ENCODE results near the gene FSCN2.

The FSCN2 gene

GRCh38 chr17:81575836-81576235 lies 47.7 kb downstream of the FSCN2 start:
- no peak for DNase-seq (ENCODE audit: extremely low spot score)
- ChIA-PET POLR2A (no interaction called here), CTCF (interaction anchor here (1.3 to 4.8 kb wide), 2 partner anchors 14 to 25 kb away, joined by 3 to 18 read pairs; no protein-coding TSS in a partner anchor)
- TF ChIP-seq CTCF (IDR thresholded peaks at IDR 0.05; ENCODE audit: control extremely low read depth, extremely low read depth, low read depth, missing control alignments) = no peak

GRCh38 chr17:81576621-81577277 lies 48.6 kb downstream of the FSCN2 start:
- POLR2A ChIA-PET = interaction anchor here (0.6 kb wide), 1 partner anchor 14 kb away, joined by 3 read pairs; no protein-coding TSS in a partner anchor

GRCh38 chr17:81577278-81578000 lies 49.3 kb downstream of the FSCN2 start:
- no peak for TF ChIP-seq CTCF (IDR thresholded peaks at IDR 0.05; ENCODE audit: control extremely low read depth, extremely low read depth, low read depth, missing control alignments)
- CTCF ChIA-PET = interaction anchor here (1.3 to 4.8 kb wide), 3 partner anchors 10 to 24 kb away, joined by 3 to 18 read pairs (median 4); no protein-coding TSS in a partner anchor
- no peak for DNase-seq (ENCODE audit: extremely low spot score)
- POLR2A ChIA-PET = interaction anchor here (0.6 kb wide), 1 partner anchor 14 kb away, joined by 3 read pairs; no protein-coding TSS in a partner anchor

More at GRCh38 chr17:81576621-81577277, 48.6 kb downstream of the FSCN2 start:
- DNase-seq (ENCODE audit: extremely low spot score) = no peak
- no peak for TF ChIP-seq CTCF (IDR thresholded peaks at IDR 0.05; ENCODE audit: control extremely low read depth, extremely low read depth, low read depth, missing control alignments)
- CTCF ChIA-PET = interaction anchor here (1.3 to 4.8 kb wide), 3 partner anchors 9 to 25 kb away, joined by 3 to 18 read pairs (median 4); no protein-coding TSS in a partner anchor

- POLR2A ChIA-PET = no interaction called here
- CTCF ChIA-PET = interaction anchor here (1.5 to 4.8 kb wide), 2 partner anchors 10 to 23 kb away, joined by 4 to 18 read pairs; no protein-coding TSS in a partner anchor
- no peak for TF ChIP-seq CTCF (IDR thresholded peaks at IDR 0.05; ENCODE audit: control extremely low read depth, extremely low read depth, low read depth, missing control alignments)
- DNase-seq (ENCODE audit: extremely low spot score) = no peak
Measured at GRCh38 chr17:81578038-81578441, 49.9 kb downstream of the FSCN2 start.

- CTCF ChIA-PET = interaction anchor here (1.1 to 2.4 kb wide), 4 partner anchors 12 to 24 kb away, joined by 4 to 11 read pairs (median 4); no protein-coding TSS in a partner anchor
- POLR2A ChIA-PET = no interaction called here
- TF ChIP-seq CTCF (IDR thresholded peaks at IDR 0.05; ENCODE audit: control extremely low read depth, extremely low read depth, low read depth, missing control alignments) = no peak
- DNase-seq (ENCODE audit: extremely low spot score) = no peak
Measured at GRCh38 chr17:81578561-81579225, 50.5 kb downstream of the FSCN2 start.

GRCh38 chr17:81579298-81579697 lies 51.1 kb downstream of the FSCN2 start:
- no peak for TF ChIP-seq CTCF (IDR thresholded peaks at IDR 0.05; ENCODE audit: control extremely low read depth, extremely low read depth, low read depth, missing control alignments)
- ChIA-PET CTCF (interaction anchor here (1.1 to 2.4 kb wide), 4 partner anchors 12 to 24 kb away, joined by 4 to 11 read pairs (median 4); no protein-coding TSS in a partner anchor), POLR2A (no interaction called here)
- no peak for DNase-seq (ENCODE audit: extremely low spot score)

Data from GM10248 (cell line).